Measurements from ENCODE around the gene ATP9B.

ATP9B gene

DNA sequence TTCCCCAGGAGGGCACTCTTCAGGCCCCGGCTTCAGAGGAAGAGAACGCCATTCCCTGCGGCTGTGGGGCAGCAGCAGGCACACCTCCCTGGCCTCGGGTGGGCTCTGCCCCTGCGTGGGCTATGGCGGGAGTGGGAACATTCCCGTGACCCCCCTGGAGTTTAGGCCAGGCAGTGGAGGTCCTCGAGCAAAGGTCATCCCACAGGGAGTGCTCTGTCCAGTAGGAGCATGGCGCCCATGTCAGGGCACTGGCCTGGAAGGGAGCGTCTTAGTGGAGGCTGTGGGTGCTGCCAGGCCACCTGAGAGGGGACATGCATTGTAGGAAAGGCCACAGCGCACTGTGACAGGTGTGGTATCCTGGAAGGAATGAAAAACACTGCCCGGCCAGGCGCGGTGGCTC, 317.4 kb downstream of the ATP9B start:
- Histone ChIP-seq H3K79me2 (ENCODE audit: control insufficient read depth, insufficient read depth, low read length, unreplicated experiment) (no peaks in the 10 kb centered on the region), H2AFZ (ENCODE audit: low read length, unreplicated experiment) (no peak overlapping the region), H3K27me3 (ENCODE audit: insufficient read depth, low read length) (peaks cover 37% of the 10 kb centered on the region), H3K4me1 (ENCODE audit: control insufficient read depth, insufficient read depth, low read length, unreplicated experiment) (no peaks in the 10 kb centered on the region), H3K36me3 (ENCODE audit: insufficient read depth, low read length) (no peaks in the 10 kb centered on the region), H3K27ac (ENCODE audit: low read depth, low read length) (no peak overlapping the region), H3K4me3 (ENCODE audit: low read depth, low read length) (no peak overlapping the region)

DNA sequence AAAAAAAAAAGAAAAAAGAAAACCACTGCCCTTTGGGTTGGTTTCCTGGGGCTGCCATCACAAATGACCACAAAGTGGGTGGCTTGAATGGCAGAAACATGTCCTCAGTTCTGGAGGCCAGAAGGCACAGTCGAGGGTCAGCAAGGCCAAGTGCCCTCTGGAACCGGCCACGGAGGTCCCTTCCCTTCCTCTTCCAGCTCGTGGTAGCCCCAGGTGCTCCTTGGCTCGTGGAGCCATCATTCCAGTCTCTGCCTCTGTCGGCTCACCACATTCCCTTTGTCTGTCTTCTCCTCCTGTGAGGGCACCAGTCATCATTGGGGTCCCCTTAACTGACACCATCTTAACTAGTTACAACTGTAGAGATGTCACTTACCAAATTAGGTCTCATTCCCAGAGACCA, 318.0 kb downstream of the ATP9B start:
- Histone ChIP-seq H3K4me3 (ENCODE audit: low read depth, low read length) (no peak overlapping the region), H2AFZ (ENCODE audit: low read length, unreplicated experiment) (no peak overlapping the region), H3K27ac (ENCODE audit: low read depth, low read length) (no peak overlapping the region), H3K27me3 (ENCODE audit: insufficient read depth, low read length) (peaks cover 37% of the 10 kb centered on the region), H3K4me1 (ENCODE audit: control insufficient read depth, insufficient read depth, low read length, unreplicated experiment) (no peaks in the 10 kb centered on the region), H3K79me2 (ENCODE audit: control insufficient read depth, insufficient read depth, low read length, unreplicated experiment) (no peaks in the 10 kb centered on the region), H3K36me3 (ENCODE audit: insufficient read depth, low read length) (no peaks in the 10 kb centered on the region)

DNA sequence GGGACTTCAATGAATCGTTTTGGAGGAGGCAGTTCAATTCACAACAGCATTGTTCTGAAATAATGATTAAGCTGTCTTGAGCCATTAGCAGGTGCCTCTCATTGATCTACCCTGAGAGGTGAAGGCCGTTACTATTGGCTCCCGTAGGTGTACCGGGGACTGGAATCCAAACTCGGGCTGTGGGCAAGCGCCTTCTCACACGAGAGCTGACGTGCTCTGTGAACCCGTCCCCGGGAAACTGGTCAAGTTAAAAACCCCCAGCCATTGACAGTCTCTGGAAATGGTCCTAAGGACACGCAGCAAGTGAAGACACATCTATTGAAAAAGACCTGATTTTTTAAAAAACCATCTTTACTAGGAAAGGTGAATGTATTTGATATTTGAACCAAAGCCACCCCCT, 318.4 kb downstream of the ATP9B start:
- no peak overlapping the region for H2AFZ ChIP-seq (ENCODE audit: low read length, unreplicated experiment)
- no peaks in the 10 kb centered on the region for H3K4me1 ChIP-seq (ENCODE audit: control insufficient read depth, insufficient read depth, low read length, unreplicated experiment)
- no peak overlapping the region for H3K4me3 ChIP-seq (ENCODE audit: low read depth, low read length)
- H3K27ac ChIP-seq (ENCODE audit: low read depth, low read length), result no peak overlapping the region
- H3K79me2 ChIP-seq (ENCODE audit: control insufficient read depth, insufficient read depth, low read length, unreplicated experiment), result no peaks in the 10 kb centered on the region
- no peaks in the 10 kb centered on the region for H3K36me3 ChIP-seq (ENCODE audit: insufficient read depth, low read length)
- peaks cover 41% of the 10 kb centered on the region for H3K27me3 ChIP-seq (ENCODE audit: insufficient read depth, low read length)

DNA sequence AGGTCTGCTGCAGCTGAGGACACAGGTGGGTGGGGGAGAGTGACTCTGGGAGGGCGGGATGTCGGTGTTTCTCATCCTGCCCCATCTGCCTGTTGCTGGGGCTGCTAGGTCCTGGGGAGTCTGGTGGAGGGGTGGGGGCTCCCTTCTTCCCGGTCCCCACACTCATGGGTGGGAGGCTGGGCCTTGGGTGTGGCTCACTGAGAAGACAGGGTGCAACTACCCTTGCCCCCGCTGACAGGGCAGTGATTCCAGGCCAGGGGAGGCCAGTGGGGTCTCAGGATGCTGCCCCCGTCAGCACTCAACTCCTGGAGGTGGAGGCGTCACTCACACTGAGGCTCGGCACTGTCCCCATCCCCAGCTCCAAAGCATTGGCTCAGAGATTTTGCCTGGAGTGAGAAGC, 318.8 kb downstream of the ATP9B start:
- Histone ChIP-seq H3K27me3 (ENCODE audit: insufficient read depth, low read length) (peaks cover 45% of the 10 kb centered on the region), H3K4me3 (ENCODE audit: low read depth, low read length) (no peak overlapping the region), H3K36me3 (ENCODE audit: insufficient read depth, low read length) (no peaks in the 10 kb centered on the region), H3K4me1 (ENCODE audit: control insufficient read depth, insufficient read depth, low read length, unreplicated experiment) (peaks cover 3% of the 10 kb centered on the region), H3K79me2 (ENCODE audit: control insufficient read depth, insufficient read depth, low read length, unreplicated experiment) (no peaks in the 10 kb centered on the region), H3K27ac (ENCODE audit: low read depth, low read length) (no peak overlapping the region), H2AFZ (ENCODE audit: low read length, unreplicated experiment) (no peak overlapping the region)

DNA sequence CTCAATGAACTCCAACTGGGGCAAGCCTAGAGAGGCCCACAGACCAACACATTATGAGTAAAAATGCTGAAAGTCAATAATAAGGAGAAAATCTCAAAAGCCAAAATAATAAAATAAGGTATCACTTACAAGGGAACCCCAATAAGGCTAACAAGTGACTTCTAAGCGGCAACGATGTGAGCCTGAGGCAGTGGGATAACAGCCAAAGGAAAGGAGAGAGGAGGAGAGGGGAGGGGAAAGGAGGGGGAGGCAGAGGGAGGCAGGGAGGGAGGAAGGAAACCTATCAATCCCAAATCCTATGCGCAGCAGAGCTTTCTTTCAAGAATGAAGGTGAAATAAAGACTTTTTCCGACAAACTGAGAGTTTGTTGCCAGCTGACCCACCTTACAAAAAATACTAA, 320.5 kb downstream of the ATP9B start:
- Histone ChIP-seq H3K27ac (ENCODE audit: low read depth, low read length) (no peak overlapping the region), H3K4me1 (ENCODE audit: control insufficient read depth, insufficient read depth, low read length, unreplicated experiment) (peaks cover 8% of the 10 kb centered on the region), H3K79me2 (ENCODE audit: control insufficient read depth, insufficient read depth, low read length, unreplicated experiment) (no peaks in the 10 kb centered on the region), H2AFZ (ENCODE audit: low read length, unreplicated experiment) (no peak overlapping the region), H3K27me3 (ENCODE audit: insufficient read depth, low read length) (peaks cover 50% of the 10 kb centered on the region), H3K36me3 (ENCODE audit: insufficient read depth, low read length) (no peaks in the 10 kb centered on the region), H3K4me3 (ENCODE audit: low read depth, low read length) (no peak overlapping the region)

DNA sequence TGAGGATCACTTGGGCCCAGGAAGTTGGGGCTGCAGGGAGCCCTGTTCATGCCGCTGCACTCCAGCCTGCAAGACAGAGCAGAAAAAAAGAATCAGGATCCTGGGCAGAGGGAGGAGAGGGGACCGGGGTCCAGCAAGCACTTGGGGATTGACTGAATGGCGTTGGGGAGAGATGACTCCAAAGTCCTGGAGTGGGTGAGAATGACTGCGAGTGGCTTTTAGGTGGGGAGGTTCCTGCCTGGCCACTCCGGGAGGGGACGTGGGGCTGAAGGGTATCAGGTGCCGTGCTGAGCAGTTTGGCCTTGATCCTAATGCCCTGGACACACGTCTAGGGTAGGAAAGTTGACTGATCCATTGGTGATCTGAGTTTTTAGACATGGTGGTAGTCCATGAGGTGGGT, 323.0 kb downstream of the ATP9B start:
- peaks cover 52% of the 10 kb centered on the region for H3K27me3 ChIP-seq (ENCODE audit: insufficient read depth, low read length)
- no peaks in the 10 kb centered on the region for H3K36me3 ChIP-seq (ENCODE audit: insufficient read depth, low read length)
- H2AFZ ChIP-seq (ENCODE audit: low read length, unreplicated experiment), result no peak overlapping the region
- no peak overlapping the region for H3K27ac ChIP-seq (ENCODE audit: low read depth, low read length)
- H3K79me2 ChIP-seq (ENCODE audit: control insufficient read depth, insufficient read depth, low read length, unreplicated experiment), result no peaks in the 10 kb centered on the region
- no peak overlapping the region for H3K4me3 ChIP-seq (ENCODE audit: low read depth, low read length)
- peaks cover 8% of the 10 kb centered on the region for H3K4me1 ChIP-seq (ENCODE audit: control insufficient read depth, insufficient read depth, low read length, unreplicated experiment)

DNA sequence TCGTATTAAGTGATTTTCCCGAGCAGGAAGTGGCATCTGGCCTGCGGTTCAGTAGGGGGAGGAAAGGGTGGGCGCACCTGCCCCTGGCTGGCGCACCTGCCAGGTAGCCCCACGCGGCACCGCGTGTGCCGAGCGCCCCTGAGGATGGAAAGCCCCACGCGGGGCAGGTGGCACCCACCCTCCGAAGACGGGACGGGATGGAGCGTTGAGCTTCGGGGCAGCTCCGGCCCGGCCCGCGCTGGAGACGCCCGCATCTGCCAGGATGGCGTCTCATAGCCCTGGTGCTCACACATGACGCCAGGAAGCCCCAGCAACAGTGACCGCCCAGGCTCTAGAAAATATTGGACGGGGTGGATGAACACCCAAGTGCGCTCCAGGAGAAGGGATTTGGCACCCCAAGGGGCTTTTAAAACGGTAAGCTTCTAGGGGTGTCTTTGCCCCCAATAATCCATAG, 324.0 kb downstream of the ATP9B start:
- no peaks in the 10 kb centered on the region for H3K79me2 ChIP-seq (ENCODE audit: control insufficient read depth, insufficient read depth, low read length, unreplicated experiment)
- H2AFZ ChIP-seq (ENCODE audit: low read length, unreplicated experiment), result no peak overlapping the region
- H3K4me3 ChIP-seq (ENCODE audit: low read depth, low read length), result peak overlapping the region; percentile 80
- peaks cover 42% of the 10 kb centered on the region for H3K27me3 ChIP-seq (ENCODE audit: insufficient read depth, low read length)
- H3K4me1 ChIP-seq (ENCODE audit: control insufficient read depth, insufficient read depth, low read length, unreplicated experiment), result peaks cover 8% of the 10 kb centered on the region
- no peaks in the 10 kb centered on the region for H3K36me3 ChIP-seq (ENCODE audit: insufficient read depth, low read length)
- H3K27ac ChIP-seq (ENCODE audit: low read depth, low read length), result peak overlapping the region; percentile 83

DNA sequence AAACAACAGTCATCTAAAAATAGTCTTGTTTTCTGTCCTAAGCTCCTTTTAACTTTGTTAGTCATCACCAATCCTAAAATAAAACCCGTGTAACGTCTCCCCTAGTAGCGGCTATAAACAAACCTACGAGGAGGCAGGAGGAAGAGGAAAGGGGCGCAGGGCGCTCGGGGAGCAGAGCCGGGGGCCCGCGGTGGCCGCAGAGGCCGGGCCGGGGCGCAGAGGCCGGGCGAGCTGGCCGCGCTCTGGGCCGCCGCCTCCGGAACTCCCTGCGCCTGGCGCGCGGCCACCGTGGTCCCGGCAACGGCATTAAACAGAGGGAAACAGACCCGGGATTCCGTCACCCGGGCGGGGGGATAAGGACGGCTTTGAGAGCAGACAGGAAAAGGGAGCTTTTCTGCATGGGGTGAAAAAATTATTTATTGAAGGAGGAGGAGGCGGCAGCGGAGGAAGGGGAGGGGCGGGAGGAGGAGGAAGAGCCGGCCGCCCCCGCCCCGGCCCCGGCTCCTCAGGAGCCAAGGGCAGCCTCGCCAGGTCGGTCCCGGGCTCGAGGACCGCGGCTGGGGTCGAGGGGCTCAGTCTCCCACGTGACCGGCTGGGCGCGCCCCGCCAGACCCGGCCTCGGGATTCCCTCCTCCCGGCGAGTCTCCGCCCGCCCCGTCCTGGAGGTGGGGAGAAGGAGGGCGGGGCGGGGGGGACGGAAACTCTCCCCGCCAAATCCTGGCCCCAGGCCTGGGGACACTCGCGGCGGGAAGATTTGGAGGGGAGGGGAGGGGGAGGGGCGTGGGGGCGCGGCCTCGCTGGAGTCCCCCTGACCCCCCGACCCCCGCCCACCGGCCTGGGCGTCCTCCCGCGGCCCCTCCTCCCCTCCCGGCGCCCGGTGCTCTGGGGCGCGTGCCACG, 324.7 kb downstream of the ATP9B start:
- H3K27ac ChIP-seq (ENCODE audit: low read depth, low read length), result peak overlapping the region; percentile 83
- peaks cover 8% of the 10 kb centered on the region for H3K4me1 ChIP-seq (ENCODE audit: control insufficient read depth, insufficient read depth, low read length, unreplicated experiment)
- no peak overlapping the region for H2AFZ ChIP-seq (ENCODE audit: low read length, unreplicated experiment)
- H3K36me3 ChIP-seq (ENCODE audit: insufficient read depth, low read length), result no peaks in the 10 kb centered on the region
- H3K79me2 ChIP-seq (ENCODE audit: control insufficient read depth, insufficient read depth, low read length, unreplicated experiment), result no peaks in the 10 kb centered on the region
- H3K27me3 ChIP-seq (ENCODE audit: insufficient read depth, low read length), result peaks cover 36% of the 10 kb centered on the region
- peak overlapping the region; percentile 80 for H3K4me3 ChIP-seq (ENCODE audit: low read depth, low read length)

DNA sequence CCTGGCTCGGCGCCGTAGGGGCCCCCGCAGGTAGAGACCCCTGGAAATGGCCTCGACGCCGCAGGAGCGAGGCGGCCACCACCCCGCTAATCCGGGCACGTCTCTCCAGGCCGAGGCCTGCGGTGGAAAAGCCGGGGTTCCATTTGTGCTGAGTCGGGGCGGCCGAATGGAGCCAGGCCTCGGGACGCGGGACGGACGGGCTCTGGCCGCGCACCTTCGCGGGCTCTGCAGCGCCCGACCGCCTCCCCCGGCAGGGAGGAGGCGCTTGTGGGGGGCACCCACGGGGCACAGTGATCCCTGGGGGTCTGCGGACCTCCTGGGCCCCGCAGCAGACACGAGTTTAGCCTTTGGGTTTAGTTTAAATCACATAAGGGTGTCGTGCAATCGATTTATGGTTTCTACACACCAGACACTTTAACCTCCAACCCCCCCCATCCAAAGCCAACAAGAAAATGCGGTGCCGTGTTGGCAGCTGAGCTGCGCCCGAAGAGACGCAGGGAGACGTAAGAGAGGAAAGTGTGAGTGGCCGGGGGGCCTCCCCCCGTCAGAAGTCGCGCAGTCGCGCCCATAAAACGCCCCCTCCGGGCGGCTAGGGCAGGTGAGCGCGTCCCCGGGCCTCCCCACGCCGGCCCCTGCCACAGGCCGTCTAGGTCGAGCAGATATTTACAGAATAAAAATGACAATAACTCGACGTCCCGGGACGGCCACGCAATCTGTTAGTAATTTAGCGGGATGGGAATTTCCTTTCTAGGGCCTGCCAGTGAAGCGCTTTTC, 325.5 kb downstream of the ATP9B start:
- Histone ChIP-seq H3K27ac (ENCODE audit: low read depth, low read length) (no peak overlapping the region; the same call in 1 of the 2 replicates), H3K4me3 (ENCODE audit: low read depth, low read length) (peak overlapping the region; percentile 80), H2AFZ (ENCODE audit: low read length, unreplicated experiment) (peak overlapping the region; percentile 13), H3K79me2 (ENCODE audit: control insufficient read depth, insufficient read depth, low read length, unreplicated experiment) (no peaks in the 10 kb centered on the region), H3K27me3 (ENCODE audit: insufficient read depth, low read length) (peaks cover 27% of the 10 kb centered on the region), H3K36me3 (ENCODE audit: insufficient read depth, low read length) (no peaks in the 10 kb centered on the region), H3K4me1 (ENCODE audit: control insufficient read depth, insufficient read depth, low read length, unreplicated experiment) (peaks cover 8% of the 10 kb centered on the region)

DNA sequence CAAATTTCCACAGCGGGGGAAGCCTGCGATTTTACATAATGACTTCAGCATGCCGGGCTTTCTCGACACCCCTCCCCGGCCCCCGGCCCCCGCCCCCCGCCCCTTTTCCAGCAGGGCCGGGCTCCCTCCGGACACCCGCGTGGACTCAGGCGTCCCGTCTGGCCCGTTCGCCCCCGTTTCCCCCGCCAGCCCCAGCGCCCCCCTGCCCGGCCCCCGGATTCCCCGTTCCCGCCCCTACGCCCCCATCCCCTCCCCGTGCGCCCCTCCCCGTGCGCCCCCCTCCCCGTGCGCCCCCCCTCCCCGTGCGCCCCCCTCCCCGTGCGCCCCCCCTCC, 326.1 kb downstream of the ATP9B start:
- no peak overlapping the region for H3K27ac ChIP-seq (ENCODE audit: low read depth, low read length)
- peaks cover 23% of the 10 kb centered on the region for H3K27me3 ChIP-seq (ENCODE audit: insufficient read depth, low read length)
- no peak overlapping the region for H3K4me3 ChIP-seq (ENCODE audit: low read depth, low read length)

More for the DNA sequence above, 326.1 kb downstream of the ATP9B start:
- Histone ChIP-seq H3K79me2 (ENCODE audit: control insufficient read depth, insufficient read depth, low read length, unreplicated experiment) (no peaks in the 10 kb centered on the region), H2AFZ (ENCODE audit: low read length, unreplicated experiment) (no peak overlapping the region), H3K4me1 (ENCODE audit: control insufficient read depth, insufficient read depth, low read length, unreplicated experiment) (peaks cover 8% of the 10 kb centered on the region), H3K36me3 (ENCODE audit: insufficient read depth, low read length) (no peaks in the 10 kb centered on the region)

Measured in ACC112 (cell line).